GM19463 (cell line): ENCODE results near the gene OPCML.

Source experiments
- ATAC-seq: cut with Tn5 transposase; IDR thresholded peaks from one replicate; pipeline ENCODE4 v1.9.1; 2021; ENCODE audit warnings: mild to moderate bottlenecking, moderate library complexity; ENCODE audit not compliant: unreplicated experiment

OPCML gene

DNA sequence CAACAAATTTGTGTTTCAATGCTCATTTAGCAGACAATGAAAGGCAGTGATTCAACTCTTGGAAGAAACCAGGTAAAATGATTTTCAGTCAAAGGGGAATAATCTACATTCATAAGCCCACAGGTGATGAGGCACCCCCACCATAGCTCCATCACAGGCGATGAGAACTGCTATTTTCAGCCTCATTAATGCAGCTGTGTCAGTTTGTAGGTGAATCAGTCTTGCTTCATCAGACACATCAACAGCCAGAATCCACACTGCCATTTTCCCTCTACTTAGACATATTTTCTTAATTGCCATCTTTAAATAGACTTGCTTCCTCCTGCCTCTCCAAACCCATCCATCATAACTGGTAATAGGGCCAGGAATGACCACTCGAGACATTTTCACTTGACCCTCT, 701.0 kb downstream of the OPCML start:
- no peak for ATAC-seq

GRCh38 chr11:132824642-132825041, 707.7 kb downstream of the OPCML start:
- no peak for ATAC-seq

DNA sequence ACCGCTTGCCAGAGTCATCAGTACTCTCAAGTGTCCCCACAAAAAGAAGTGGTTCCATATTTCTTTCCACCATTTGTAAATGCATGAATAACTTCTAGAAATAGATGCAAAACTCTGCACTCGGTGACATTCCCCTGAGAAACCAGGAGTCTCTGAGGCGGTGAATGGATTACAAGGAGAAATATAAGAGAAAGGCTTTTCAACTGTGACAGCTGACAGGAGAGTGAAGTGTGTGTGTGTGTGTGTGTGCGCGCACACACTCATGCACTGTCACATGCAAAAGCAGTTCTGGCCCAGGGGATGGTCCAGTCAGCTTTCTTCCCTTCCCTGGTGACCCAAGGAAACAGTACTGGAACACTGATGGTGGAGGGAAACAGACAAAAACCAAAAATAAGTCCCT, 710.0 kb downstream of the OPCML start:
- no peak for ATAC-seq

DNA sequence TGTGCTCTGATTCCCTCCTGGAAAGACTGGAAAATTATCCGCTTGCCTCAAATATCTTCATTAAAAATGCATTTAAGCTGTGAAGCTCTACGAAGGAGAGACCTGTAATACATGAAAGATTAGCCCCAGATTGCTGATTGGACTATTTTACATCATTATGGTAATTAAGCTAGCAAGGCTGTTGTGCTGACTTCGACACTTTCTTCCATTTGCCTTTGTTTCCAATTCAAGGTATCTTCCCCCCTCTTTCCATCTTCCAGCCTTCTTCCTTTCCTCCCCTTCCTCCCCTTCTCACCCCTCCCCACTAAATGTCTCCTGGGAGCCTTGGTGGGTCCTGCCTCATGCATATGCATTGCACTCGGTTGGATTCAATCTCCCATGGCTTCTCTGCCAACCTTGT, 710.8 kb downstream of the OPCML start:
- no peak for ATAC-seq

GRCh38 chr11:132821014-132821413, 711.3 kb downstream of the OPCML start:
- no peak for ATAC-seq

DNA sequence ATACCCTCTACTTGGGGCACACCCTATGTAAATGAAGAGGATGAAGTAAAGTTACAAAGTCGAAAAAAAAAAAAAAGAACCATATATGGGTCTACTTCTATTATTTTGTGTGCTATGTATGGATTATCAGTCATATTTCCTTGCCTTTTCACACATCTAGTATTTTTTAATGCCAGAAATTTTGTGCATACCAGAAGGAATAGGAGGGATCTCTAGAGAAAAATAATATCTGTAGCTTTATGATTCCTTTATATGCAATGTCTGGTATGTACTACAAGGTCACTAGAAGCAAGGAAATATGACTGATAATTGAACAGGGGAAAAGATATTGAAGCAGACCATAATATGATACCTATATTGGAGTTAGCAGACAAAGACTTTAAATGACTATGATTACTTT, 713.4 kb downstream of the OPCML start:
- ATAC-seq, result no peak

DNA sequence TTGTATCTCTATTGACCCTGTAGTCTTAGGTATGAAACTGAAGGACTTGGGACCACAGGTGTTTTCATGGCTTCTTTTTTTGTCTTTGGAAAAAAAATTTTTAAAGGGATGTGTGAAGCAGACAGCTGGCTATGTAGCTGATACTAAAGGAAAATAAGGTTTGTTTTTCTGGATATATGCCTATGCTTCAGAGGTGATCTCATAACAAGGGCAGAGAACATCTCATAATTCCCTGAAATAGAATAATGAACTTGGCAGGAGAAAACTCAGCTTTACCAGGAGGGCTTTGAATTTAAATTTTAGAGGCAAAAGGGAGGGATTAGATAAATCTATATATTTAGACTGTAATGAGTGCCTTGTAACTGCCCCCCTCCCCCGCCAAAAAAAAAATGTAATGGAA, 714.9 kb downstream of the OPCML start:
- ATAC-seq, result no peak

- ATAC-seq, result no peak
These were observed 717.9 kb downstream of the OPCML start for GRCh38 chr11:132814410-132814809.

- ATAC-seq, result no peak
These were observed 720.7 kb downstream of the OPCML start for GRCh38 chr11:132811649-132812048.

DNA sequence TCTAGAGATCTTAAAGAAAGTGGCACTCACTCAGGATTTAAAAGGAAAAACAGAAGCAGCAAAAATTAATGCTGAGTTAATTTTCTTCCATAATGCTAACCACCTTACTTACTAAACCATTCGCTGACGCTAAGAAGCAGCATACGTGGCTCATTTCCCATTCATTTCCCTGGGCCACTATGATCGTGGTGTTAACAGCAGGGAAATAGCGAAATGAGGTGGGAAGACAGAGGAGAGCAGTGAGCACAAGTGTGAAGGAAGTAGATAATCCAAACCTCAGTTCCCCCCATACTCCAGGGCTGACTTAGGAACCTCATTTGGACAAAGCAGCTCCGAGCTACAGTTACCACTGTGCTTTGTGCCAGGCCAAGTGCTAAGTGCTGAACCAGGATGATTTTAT, 723.2 kb downstream of the OPCML start:
- ATAC-seq, result no peak

DNA sequence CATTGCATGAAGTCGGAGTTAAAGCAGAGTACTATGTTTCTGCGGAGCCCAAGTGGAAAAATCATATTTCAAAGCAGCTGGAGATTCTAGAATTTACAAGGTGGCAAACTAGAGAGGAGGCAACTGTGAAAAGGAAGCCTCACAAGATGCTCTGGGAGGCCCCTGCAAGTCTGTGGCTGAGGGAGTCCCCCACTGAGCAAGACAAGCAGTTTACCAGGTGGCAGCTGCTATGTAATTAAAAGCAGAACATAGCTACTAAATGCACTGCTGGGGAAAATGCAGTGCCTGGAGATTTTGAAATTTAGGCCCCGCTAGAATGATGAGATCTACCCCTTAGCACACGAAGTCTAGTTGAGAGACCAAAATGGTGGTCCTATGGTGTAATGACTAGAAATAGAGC, 728.0 kb downstream of the OPCML start:
- no peak for ATAC-seq

GRCh38 chr11:132803436-132803835, 728.9 kb downstream of the OPCML start:
- no peak for ATAC-seq

DNA sequence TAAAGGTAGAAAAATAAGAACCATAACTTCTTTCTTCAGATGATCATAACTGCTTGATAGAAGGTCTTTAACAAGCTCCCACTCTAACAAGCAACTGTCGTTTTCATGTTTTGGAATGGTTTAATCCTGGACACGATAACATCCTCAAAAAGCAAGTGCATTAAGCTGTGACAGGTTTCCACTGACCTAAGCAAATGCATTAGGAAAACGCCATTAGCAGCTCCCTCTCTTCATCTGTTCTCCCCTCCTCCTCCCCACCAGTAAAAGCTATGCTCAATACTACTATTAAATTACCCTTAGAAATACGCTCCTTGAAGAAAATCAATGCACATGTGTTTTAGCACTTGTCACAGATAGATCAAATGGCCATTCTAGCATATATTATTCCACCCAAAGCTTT, 729.4 kb downstream of the OPCML start:
- no peak for ATAC-seq

GRCh38 chr11:132793831-132794230, 738.5 kb downstream of the OPCML start:
- ATAC-seq, result no peak

- ATAC-seq, result no peak
These were observed 739.8 kb downstream of the OPCML start for GRCh38 chr11:132792341-132793140.

DNA sequence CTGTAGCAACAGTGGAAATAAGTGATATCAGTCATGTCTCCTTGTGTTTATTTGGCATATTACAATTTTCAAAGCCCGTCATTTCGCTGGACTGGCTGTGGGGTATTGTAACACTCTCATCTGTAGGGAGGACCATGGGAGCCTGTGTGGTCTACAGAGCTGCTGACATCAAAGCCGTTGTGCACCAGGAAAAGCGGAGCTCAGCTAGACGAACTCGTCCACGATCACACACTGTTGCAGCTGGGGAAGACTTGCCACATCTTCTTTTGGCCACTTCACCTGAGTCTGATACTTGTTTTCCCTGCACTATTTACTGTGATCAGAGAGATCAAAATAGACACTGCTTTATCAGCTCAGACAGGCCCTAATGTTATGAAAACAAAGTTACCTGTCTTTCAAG, 741.3 kb downstream of the OPCML start:
- no peak for ATAC-seq

GRCh38 chr11:132790466-132790865, 741.8 kb downstream of the OPCML start:
- no peak for ATAC-seq

DNA sequence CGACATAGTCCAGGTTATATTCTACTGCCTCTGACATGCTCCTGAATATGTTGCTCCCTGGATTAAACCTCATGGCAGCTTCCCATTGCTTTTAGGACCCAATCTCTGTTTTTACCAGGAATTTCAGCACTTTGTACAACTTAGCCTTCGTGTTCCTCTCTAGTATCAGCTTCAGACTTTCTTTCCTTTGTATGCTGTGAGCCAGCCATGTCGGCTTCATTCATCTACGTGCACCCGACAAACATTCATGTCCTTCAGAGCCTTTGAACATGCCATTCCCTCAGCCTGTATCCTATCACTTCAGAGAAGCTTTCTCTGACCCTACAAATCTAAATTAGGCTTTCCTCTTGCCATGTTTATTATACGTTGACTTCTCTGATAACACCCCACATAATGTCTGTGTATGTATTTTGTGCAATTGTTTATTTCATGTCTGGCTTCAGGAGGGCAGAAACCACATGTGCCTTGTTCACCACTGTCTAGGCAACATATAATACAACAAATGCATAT, 743.4 kb downstream of the OPCML start:
- ATAC-seq, result no peak

- ATAC-seq, result no peak
These were observed 746.4 kb downstream of the OPCML start for GRCh38 chr11:132785878-132786277.

DNA sequence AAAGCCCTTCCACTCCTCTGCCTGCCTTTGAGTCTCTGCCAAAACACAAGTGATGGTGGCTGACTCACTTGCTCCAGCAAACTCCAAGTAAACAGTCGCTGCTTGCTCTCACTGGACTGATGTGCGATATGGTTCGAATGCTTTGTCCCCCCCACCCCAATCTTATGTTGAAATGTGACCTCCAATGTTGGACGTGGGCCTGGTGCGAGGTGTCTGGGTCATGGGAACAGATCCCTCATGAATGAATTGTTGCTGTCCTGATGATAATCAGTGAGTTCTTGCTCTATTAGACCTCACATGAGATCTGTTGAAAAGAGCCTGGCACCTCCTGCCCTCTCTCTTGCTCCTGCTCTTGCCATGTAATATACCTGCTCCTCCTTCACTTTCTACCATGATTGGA, 747.9 kb downstream of the OPCML start:
- no peak for ATAC-seq

DNA sequence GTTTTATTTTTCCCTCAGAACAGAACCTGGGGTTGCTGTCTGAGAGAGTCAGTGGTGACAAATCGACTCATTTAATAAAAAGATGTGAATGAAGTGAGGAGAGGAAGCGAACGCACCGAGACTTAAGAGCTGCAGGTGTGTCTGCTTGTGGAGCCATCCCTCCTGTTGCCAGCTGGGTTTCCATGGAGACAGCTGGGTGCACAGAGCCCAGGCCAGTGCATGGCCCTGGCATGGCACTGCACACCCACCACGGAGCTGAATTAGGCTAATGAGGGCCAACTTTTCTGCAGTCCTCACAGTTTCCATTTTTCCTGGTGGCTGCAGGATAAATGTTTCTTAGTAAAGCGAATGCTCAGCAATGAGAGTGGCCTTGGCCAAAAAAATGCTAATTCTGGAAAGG, 750.2 kb downstream of the OPCML start:
- no peak for ATAC-seq

DNA sequence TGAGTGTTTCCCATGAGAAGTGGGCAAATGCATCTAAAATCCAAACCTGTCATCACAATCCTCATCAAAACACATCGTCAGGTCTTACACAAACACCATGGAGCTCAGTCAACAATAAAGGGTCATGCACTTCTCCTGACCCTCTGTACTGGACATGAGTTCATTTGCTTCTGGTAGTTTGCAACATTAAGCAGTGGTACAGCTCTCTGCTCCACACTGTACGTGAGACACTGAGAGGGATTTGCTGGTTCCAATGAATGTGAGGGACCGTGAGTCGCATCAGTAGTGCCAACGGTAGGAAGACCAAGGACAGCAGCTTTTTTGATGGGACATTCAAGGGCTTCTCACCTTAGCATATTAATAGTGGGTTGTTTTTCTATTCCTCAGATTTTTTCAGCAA, 752.3 kb downstream of the OPCML start:
- ATAC-seq, result no peak

DNA sequence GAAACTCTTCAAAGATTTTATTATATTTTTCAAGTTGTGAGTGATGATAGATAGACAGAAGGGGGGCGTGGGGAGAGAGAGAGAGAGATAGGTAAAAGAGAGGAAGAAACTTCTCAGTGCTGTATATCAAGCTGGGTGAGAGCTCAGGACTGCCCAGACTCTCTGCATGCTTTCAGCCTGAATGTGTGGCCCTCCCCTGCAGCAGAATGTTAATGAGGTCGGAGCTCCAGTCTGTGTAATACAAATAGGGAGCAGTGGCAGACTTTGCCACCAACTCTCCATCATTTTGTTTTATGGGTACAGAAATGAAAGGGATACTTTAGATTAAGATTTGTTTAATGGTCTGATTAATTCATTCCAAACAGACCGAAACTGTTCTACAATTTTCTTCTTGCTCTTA, 752.8 kb downstream of the OPCML start:
- no peak for ATAC-seq
